ENCODE results near the gene RIPK4.
"Not testable (repeated sequence)": the region's sequence is repeated elsewhere in the genome, so short reads cannot be mapped to it uniquely, and the experiment has no call there.

RIPK4 gene

GRCh38 chr21:41733951-41734689 lies 32.7 kb downstream of the RIPK4 start:
- no peak overlapping the region for H3K4me3 ChIP-seq (ENCODE audit: low read length)
- TF ChIP-seq ZNF274 (IDR thresholded peaks at IDR 0.05; ENCODE audit: low read depth, low read length) = no peak

- no peak for TF ChIP-seq ZNF274 (IDR thresholded peaks at IDR 0.05; ENCODE audit: low read depth, low read length)
- no peak overlapping the region for H3K4me3 ChIP-seq (ENCODE audit: low read length)
Measured at GRCh38 chr21:41731081-41731480, 35.8 kb downstream of the RIPK4 start.

GRCh38 chr21:41730367-41730765 lies 36.5 kb downstream of the RIPK4 start:
- H3K4me3 ChIP-seq (ENCODE audit: low read length) = no peak overlapping the region
- no peak for TF ChIP-seq ZNF274 (IDR thresholded peaks at IDR 0.05; ENCODE audit: low read depth, low read length)

- no peak for TF ChIP-seq ZNF274 (IDR thresholded peaks at IDR 0.05; ENCODE audit: low read depth, low read length)
- H3K4me3 ChIP-seq (ENCODE audit: low read length) = no peak overlapping the region
Measured at GRCh38 chr21:41729701-41730366, 37.0 kb downstream of the RIPK4 start.

GRCh38 chr21:41727784-41728763 lies 38.8 kb downstream of the RIPK4 start:
- no peak for TF ChIP-seq ZNF274 (IDR thresholded peaks at IDR 0.05; ENCODE audit: low read depth, low read length)
- no peak overlapping the region for H3K4me3 ChIP-seq (ENCODE audit: low read length)

GRCh38 chr21:41726970-41727783 lies 39.7 kb downstream of the RIPK4 start:
- H3K4me3 ChIP-seq (ENCODE audit: low read length) = no peak overlapping the region
- TF ChIP-seq ZNF274 (IDR thresholded peaks at IDR 0.05; ENCODE audit: low read depth, low read length) = no peak

- TF ChIP-seq ZNF274 (IDR thresholded peaks at IDR 0.05; ENCODE audit: low read depth, low read length) = no peak
- no peak overlapping the region for H3K4me3 ChIP-seq (ENCODE audit: low read length)
Measured at GRCh38 chr21:41726630-41726969, 40.3 kb downstream of the RIPK4 start.

GRCh38 chr21:41726058-41726558 lies 40.7 kb downstream of the RIPK4 start:
- TF ChIP-seq ZNF274 (IDR thresholded peaks at IDR 0.05; ENCODE audit: low read depth, low read length) = no peak
- H3K4me3 ChIP-seq (ENCODE audit: low read length) = no peak overlapping the region

GRCh38 chr21:41725421-41726031 lies 41.3 kb downstream of the RIPK4 start:
- H3K4me3 ChIP-seq (ENCODE audit: low read length) = no peak overlapping the region
- no peak for TF ChIP-seq ZNF274 (IDR thresholded peaks at IDR 0.05; ENCODE audit: low read depth, low read length)

- H3K4me3 ChIP-seq (ENCODE audit: low read length) = not testable (repeated sequence)
Measured at GRCh38 chr21:41723835-41724234, 43.0 kb downstream of the RIPK4 start.

GRCh38 chr21:41722052-41723018 lies 44.5 kb downstream of the RIPK4 start:
- no peak for TF ChIP-seq ZNF274 (IDR thresholded peaks at IDR 0.05; ENCODE audit: low read depth, low read length)

GRCh38 chr21:41720250-41720649 lies 46.6 kb downstream of the RIPK4 start:
- H3K4me3 ChIP-seq (ENCODE audit: low read length) = no peak overlapping the region
- no peak for TF ChIP-seq ZNF274 (IDR thresholded peaks at IDR 0.05; ENCODE audit: low read depth, low read length)

More at GRCh38 chr21:41722052-41723018, 44.5 kb downstream of the RIPK4 start:
- no peak overlapping the region for H3K4me3 ChIP-seq (ENCODE audit: low read length)

Measured in GM08714 (cell line).